ENCODE measurements around the gene SIPA1L3. TPM values are rescaled to one million over a fixed set of nuclear protein-coding genes. Genes with fewer than 3 reads are reported as not detected.

Gene SIPA1L3
- total RNA-seq, 4 donors from 2014 or later, result 50.0 to 69.8 (median 53.6) TPM

- 52 to 60% methylated on average over 6 of the region's 6 CpGs for WGBS, 2 donors
- TF ChIP-seq CTCF (IDR thresholded peaks at IDR 0.05) (no peak), POLR2A (IDR thresholded peaks at IDR 0.05) (no peak)
- intact Hi-C loops (cut with DNase I; ENCODE audit: low total_unique reads), result no loop called here
- H3K4me3 ChIP-seq (ENCODE audit: low read depth, poor library complexity, severe bottlenecking), result no peak overlapping the region
- no peak for DNase-seq (ENCODE audit: low spot score in 2 of 2)
Measured at GRCh38 chr19:38190061-38190460, 283.1 kb downstream of the SIPA1L3 start.

- H3K4me3 ChIP-seq (ENCODE audit: low read depth, poor library complexity, severe bottlenecking), result no peak overlapping the region
- 84 to 85% methylated on average over 6 of the region's 6 CpGs for WGBS, 2 donors
- intact Hi-C loops (cut with DNase I; ENCODE audit: low total_unique reads), result no loop called here
- no peak for DNase-seq (ENCODE audit: low spot score in 2 of 2)
- TF ChIP-seq CTCF (IDR thresholded peaks at IDR 0.05) (no peak), POLR2A (IDR thresholded peaks at IDR 0.05) (no peak)
Measured at GRCh38 chr19:38190793-38191192, 283.8 kb downstream of the SIPA1L3 start.

GRCh38 chr19:38191747-38192146 is 284.7 kb downstream of the SIPA1L3 start:
- intact Hi-C loops (cut with DNase I; ENCODE audit: low total_unique reads), result no loop called here
- DNase-seq (ENCODE audit: low spot score in 2 of 2), result no peak
- TF ChIP-seq POLR2A (IDR thresholded peaks at IDR 0.05) (no peak), CTCF (IDR thresholded peaks at IDR 0.05) (no peak)
- H3K4me3 ChIP-seq (ENCODE audit: low read depth, poor library complexity, severe bottlenecking), result no peak overlapping the region
- 91 to 93% methylated on average over 11 to 13 of the region's 13 CpGs for WGBS, 2 donors

- WGBS, 2 donors, result 80 to 96% methylated on average over 26 to 27 of the region's 29 CpGs
- DNase-seq (ENCODE audit: low spot score in 2 of 2), result no peak
- intact Hi-C loops (cut with DNase I; ENCODE audit: low total_unique reads), result no loop called here
- TF ChIP-seq CTCF (IDR thresholded peaks at IDR 0.05), result no peak
- no peak for TF ChIP-seq POLR2A (IDR thresholded peaks at IDR 0.05)
- no peak overlapping the region for H3K4me3 ChIP-seq (ENCODE audit: low read depth, poor library complexity, severe bottlenecking)
Measured at GRCh38 chr19:38193445-38193844, 286.4 kb downstream of the SIPA1L3 start.

GRCh38 chr19:38194061-38194701 is 287.2 kb downstream of the SIPA1L3 start:
- intact Hi-C loops (cut with DNase I; ENCODE audit: low total_unique reads), result no loop called here
- no peak for DNase-seq (ENCODE audit: low spot score in 2 of 2)
- TF ChIP-seq CTCF (IDR thresholded peaks at IDR 0.05) (no peak), POLR2A (IDR thresholded peaks at IDR 0.05) (no peak)
- no peak overlapping the region for H3K4me3 ChIP-seq (ENCODE audit: low read depth, poor library complexity, severe bottlenecking)
- 74 to 80% methylated on average over 11 to 13 of the region's 13 CpGs for WGBS, 2 donors

- TF ChIP-seq POLR2A (IDR thresholded peaks at IDR 0.05) (no peak), CTCF (IDR thresholded peaks at IDR 0.05) (no peak)
- WGBS, 2 donors, result 81 to 87% methylated on average over 10 of the region's 10 CpGs
- H3K4me3 ChIP-seq (ENCODE audit: low read depth, poor library complexity, severe bottlenecking), result no peak overlapping the region
- no peak for DNase-seq (ENCODE audit: low spot score in 2 of 2)
- intact Hi-C loops (cut with DNase I; ENCODE audit: low total_unique reads), result no loop called here
Measured at GRCh38 chr19:38195237-38195636, 288.2 kb downstream of the SIPA1L3 start.

All from lower leg skin (tissue), 4 donors.